ENCODE results near the gene TMEM156.

DNA sequence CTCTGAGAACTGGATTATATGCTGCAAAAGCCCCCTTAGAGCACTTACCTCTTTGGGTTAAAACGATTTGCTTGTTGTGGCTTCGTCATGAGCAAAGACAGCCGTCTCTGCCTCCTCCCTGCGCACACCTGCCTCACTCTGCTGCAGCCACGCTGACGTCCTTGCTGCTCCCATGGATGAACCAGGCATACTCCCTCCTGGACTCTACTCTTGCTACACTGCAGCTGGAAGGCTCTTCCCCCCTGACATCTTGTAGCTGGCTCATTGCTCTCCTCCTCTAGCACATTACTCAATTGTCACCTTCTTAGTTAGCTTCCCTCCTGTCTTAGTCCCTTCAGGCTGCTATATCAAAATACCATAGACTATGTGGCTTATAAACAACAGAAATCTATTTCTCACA lies 105.3 kb downstream of the TMEM156 start:
- TF ChIP-seq, protein P1, sequence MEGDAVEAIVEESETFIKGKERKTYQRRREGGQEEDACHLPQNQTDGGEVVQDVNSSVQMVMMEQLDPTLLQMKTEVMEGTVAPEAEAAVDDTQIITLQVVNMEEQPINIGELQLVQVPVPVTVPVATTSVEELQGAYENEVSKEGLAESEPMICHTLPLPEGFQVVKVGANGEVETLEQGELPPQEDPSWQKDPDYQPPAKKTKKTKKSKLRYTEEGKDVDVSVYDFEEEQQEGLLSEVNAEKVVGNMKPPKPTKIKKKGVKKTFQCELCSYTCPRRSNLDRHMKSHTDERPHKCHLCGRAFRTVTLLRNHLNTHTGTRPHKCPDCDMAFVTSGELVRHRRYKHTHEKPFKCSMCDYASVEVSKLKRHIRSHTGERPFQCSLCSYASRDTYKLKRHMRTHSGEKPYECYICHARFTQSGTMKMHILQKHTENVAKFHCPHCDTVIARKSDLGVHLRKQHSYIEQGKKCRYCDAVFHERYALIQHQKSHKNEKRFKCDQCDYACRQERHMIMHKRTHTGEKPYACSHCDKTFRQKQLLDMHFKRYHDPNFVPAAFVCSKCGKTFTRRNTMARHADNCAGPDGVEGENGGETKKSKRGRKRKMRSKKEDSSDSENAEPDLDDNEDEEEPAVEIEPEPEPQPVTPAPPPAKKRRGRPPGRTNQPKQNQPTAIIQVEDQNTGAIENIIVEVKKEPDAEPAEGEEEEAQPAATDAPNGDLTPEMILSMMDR (IDR thresholded peaks at IDR 0.05) = no peak
- no peak for TF ChIP-seq ZFX (IDR thresholded peaks at IDR 0.05; ENCODE audit: borderline replicate concordance)
